Measurements from ENCODE around the gene ELAPOR1.

ELAPOR1 gene

GRCh38 chr1:109156916-109157385 lies 43.0 kb downstream of the ELAPOR1 start:
- Histone ChIP-seq H2AFZ (ENCODE audit: low read depth, low read length) (no peak overlapping the region), H3K36me3 (ENCODE audit: insufficient read depth, low read length) (no peaks in the 10 kb centered on the region), H3K4me3 (ENCODE audit: low read length) (no peak overlapping the region), H3K9me3 (ENCODE audit: low read length) (no peaks in the 10 kb centered on the region), H3K4me1 (ENCODE audit: insufficient read depth, low read length) (peaks cover 4% of the 10 kb centered on the region), H3K27me3 (ENCODE audit: insufficient read depth, low read length) (no peaks in the 10 kb centered on the region)

GRCh38 chr1:109158433-109158832 lies 44.5 kb downstream of the ELAPOR1 start:
- Histone ChIP-seq H3K36me3 (ENCODE audit: insufficient read depth, low read length) (no peaks in the 10 kb centered on the region), H3K27me3 (ENCODE audit: insufficient read depth, low read length) (no peaks in the 10 kb centered on the region), H3K9me3 (ENCODE audit: low read length) (no peaks in the 10 kb centered on the region), H3K4me3 (ENCODE audit: low read length) (no peak overlapping the region), H2AFZ (ENCODE audit: low read depth, low read length) (no peak overlapping the region), H3K4me1 (ENCODE audit: insufficient read depth, low read length) (peaks cover 8% of the 10 kb centered on the region)

- Histone ChIP-seq H3K27me3 (ENCODE audit: insufficient read depth, low read length) (no peaks in the 10 kb centered on the region), H3K9me3 (ENCODE audit: low read length) (no peaks in the 10 kb centered on the region), H3K4me3 (ENCODE audit: low read length) (no peak overlapping the region), H2AFZ (ENCODE audit: low read depth, low read length) (no peak overlapping the region), H3K36me3 (ENCODE audit: insufficient read depth, low read length) (no peaks in the 10 kb centered on the region), H3K4me1 (ENCODE audit: insufficient read depth, low read length) (peaks cover 10% of the 10 kb centered on the region)
Measured at GRCh38 chr1:109159326-109159725, 45.4 kb downstream of the ELAPOR1 start.

- Histone ChIP-seq H2AFZ (ENCODE audit: low read depth, low read length) (no peak overlapping the region), H3K4me3 (ENCODE audit: low read length) (no peak overlapping the region), H3K4me1 (ENCODE audit: insufficient read depth, low read length) (peaks cover 10% of the 10 kb centered on the region), H3K27me3 (ENCODE audit: insufficient read depth, low read length) (no peaks in the 10 kb centered on the region), H3K9me3 (ENCODE audit: low read length) (no peaks in the 10 kb centered on the region), H3K36me3 (ENCODE audit: insufficient read depth, low read length) (no peaks in the 10 kb centered on the region)
Measured at GRCh38 chr1:109160071-109160840, 46.3 kb downstream of the ELAPOR1 start.

- Histone ChIP-seq H3K36me3 (ENCODE audit: insufficient read depth, low read length) (no peaks in the 10 kb centered on the region), H3K27me3 (ENCODE audit: insufficient read depth, low read length) (no peaks in the 10 kb centered on the region), H3K4me1 (ENCODE audit: insufficient read depth, low read length) (peaks cover 19% of the 10 kb centered on the region), H2AFZ (ENCODE audit: low read depth, low read length) (no peak overlapping the region), H3K9me3 (ENCODE audit: low read length) (no peaks in the 10 kb centered on the region), H3K4me3 (ENCODE audit: low read length) (no peak overlapping the region)
Measured at GRCh38 chr1:109161858-109162606, 48.1 kb downstream of the ELAPOR1 start.

- Histone ChIP-seq H2AFZ (ENCODE audit: low read depth, low read length) (no peak overlapping the region), H3K27me3 (ENCODE audit: insufficient read depth, low read length) (no peaks in the 10 kb centered on the region), H3K36me3 (ENCODE audit: insufficient read depth, low read length) (no peaks in the 10 kb centered on the region), H3K9me3 (ENCODE audit: low read length) (no peaks in the 10 kb centered on the region), H3K4me3 (ENCODE audit: low read length) (no peak overlapping the region), H3K4me1 (ENCODE audit: insufficient read depth, low read length) (peaks cover 25% of the 10 kb centered on the region)
Measured at GRCh38 chr1:109162626-109163025, 48.7 kb downstream of the ELAPOR1 start.

GRCh38 chr1:109163551-109163950 lies 49.6 kb downstream of the ELAPOR1 start:
- H3K27me3 ChIP-seq (ENCODE audit: insufficient read depth, low read length): no peaks in the 10 kb centered on the region
- H3K36me3 ChIP-seq (ENCODE audit: insufficient read depth, low read length): no peaks in the 10 kb centered on the region
- H2AFZ ChIP-seq (ENCODE audit: low read depth, low read length): no peak overlapping the region
- H3K9me3 ChIP-seq (ENCODE audit: low read length): no peaks in the 10 kb centered on the region
- H3K4me1 ChIP-seq (ENCODE audit: insufficient read depth, low read length): peaks cover 28% of the 10 kb centered on the region
- no peak overlapping the region for H3K4me3 ChIP-seq (ENCODE audit: low read length)
